Choroid plexus epithelial cell (primary cell): ENCODE measurements around the gene ESPNL.
"Not testable (repeated sequence)": the region's sequence is repeated elsewhere in the genome, so short reads cannot be mapped to it uniquely, and the experiment has no call there.

Source experiments
- DNase-seq: peaks from one replicate; pipeline ENCODE4 v3.0.0-alpha.2; 2010; ENCODE audit warnings: low read depth
- H3K4me3 ChIP-seq: 2 replicates; pipeline ENCODE4 v1.5.1; 2011; ENCODE audit warnings: low read depth, mild to moderate bottlenecking, control low read depth, low read length, moderate library complexity
- TF ChIP-seq, protein P1 (sequence below): conservative IDR thresholded peaks from 2 replicates; pipeline ENCODE4 v1.5.1; 2011; ENCODE audit warnings: low read depth, mild to moderate bottlenecking, control low read depth, inconsistent platforms, low read length, moderate library complexity

Gene ESPNL

DNA sequence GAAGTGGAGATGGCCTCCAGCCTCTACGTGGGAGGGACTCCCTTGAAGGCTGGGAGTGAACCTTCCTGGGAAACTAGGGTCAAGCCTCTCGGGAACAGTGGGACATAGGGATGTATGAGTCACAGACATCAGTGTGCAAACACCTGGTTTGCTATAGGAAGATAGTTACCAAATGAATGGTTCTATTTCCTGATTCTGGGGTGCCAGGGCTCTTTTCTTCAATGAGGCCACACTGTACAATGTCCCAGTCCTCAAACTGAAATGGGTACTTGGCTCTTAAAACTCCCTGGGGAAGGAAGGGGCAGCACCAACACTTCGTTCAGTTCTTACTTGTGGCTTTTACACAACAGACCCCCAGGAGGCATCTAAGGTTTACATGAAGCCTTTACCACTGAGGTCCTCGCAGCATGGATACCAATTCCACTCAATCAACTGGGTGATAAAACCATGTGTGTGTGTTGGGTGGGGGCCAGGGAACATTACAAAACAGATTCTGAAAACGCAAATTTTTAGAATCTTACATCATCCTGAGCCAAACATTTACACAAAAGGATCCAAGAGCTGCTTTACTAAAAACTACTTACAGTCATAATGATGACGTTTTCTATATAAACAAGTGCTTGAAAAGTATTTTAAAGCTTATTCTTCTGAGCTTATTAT lies 69.0 kb downstream of the ESPNL start:
- peak; percentile 97 for DNase-seq
- peak overlapping the region; percentile 12 for H3K4me3 ChIP-seq
- TF ChIP-seq, protein P1, sequence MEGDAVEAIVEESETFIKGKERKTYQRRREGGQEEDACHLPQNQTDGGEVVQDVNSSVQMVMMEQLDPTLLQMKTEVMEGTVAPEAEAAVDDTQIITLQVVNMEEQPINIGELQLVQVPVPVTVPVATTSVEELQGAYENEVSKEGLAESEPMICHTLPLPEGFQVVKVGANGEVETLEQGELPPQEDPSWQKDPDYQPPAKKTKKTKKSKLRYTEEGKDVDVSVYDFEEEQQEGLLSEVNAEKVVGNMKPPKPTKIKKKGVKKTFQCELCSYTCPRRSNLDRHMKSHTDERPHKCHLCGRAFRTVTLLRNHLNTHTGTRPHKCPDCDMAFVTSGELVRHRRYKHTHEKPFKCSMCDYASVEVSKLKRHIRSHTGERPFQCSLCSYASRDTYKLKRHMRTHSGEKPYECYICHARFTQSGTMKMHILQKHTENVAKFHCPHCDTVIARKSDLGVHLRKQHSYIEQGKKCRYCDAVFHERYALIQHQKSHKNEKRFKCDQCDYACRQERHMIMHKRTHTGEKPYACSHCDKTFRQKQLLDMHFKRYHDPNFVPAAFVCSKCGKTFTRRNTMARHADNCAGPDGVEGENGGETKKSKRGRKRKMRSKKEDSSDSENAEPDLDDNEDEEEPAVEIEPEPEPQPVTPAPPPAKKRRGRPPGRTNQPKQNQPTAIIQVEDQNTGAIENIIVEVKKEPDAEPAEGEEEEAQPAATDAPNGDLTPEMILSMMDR, result peak; percentile 8

DNA sequence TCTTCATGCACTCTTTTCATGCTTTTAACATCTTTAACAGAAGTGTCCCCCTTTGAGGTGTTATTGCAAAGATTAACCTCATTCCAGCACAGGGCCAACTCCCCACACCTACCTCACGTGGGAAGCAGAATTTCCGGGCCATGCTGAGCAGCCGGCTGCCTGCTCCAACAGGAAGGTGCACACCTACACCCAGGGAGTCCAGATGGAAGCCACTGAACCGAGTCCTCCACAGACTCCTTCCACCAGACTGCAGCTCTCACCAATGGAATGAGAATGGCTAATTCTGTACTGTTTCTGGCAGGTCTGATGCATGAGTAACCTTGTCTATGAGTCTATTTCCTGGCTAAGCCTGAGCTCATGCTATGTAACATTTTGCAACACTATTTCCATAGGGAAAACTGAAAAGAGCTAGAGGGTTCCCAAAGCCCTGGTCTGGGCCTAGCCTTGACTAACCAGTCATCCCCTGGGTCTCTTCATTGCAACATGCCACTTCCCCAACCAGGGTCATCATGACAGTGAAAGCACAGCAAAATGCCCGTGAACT lies 69.6 kb downstream of the ESPNL start:
- H3K4me3 ChIP-seq, result peak overlapping the region; percentile 12
- TF ChIP-seq, protein P1, result no peak
- peak; percentile 97 for DNase-seq

GRCh38 chr2:238170386-238171071 lies 70.4 kb downstream of the ESPNL start:
- no peak overlapping the region for H3K4me3 ChIP-seq
- TF ChIP-seq, protein P1, result no peak
- no peak for DNase-seq

GRCh38 chr2:238171072-238171431 lies 70.9 kb downstream of the ESPNL start:
- not testable (repeated sequence) for H3K4me3 ChIP-seq

GRCh38 chr2:238171575-238172187 lies 71.5 kb downstream of the ESPNL start:
- no peak for DNase-seq
- H3K4me3 ChIP-seq, result no peak overlapping the region
- TF ChIP-seq, protein P1, result no peak

More at GRCh38 chr2:238171072-238171431, 70.9 kb downstream of the ESPNL start:
- DNase-seq, result not testable (repeated sequence)

DNA sequence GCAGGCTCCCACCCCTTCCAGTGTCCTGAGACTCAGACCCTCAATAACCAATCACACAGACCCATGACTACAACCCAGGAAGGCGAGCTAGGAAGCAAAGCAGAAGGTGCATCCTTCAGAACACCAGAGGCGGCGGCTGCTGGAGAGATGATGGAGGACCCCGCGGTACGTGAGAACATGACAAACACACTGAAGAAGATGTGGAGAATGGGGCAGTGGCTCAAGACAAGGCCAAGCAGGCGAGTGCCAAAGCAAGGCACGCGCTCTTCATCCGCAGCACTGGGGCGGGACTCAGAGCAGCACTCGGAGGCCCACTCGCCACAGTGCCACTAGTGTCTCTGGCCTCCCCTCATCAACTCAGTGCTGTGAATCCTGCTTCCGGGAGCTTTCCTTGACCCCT lies 72.3 kb downstream of the ESPNL start:
- H3K4me3 ChIP-seq, result no peak overlapping the region
- no peak for DNase-seq
- TF ChIP-seq, protein P1, result no peak

- no peak for DNase-seq
- TF ChIP-seq, protein P1, result peak; percentile 31
Measured at GRCh38 chr2:238173692-238174091, 73.6 kb downstream of the ESPNL start.

More at GRCh38 chr2:238173692-238174091, 73.6 kb downstream of the ESPNL start:
- no peak overlapping the region for H3K4me3 ChIP-seq
